ENCODE measurements around the gene C1S.
"Not testable (repeated sequence)": the region's sequence is repeated elsewhere in the genome, so short reads cannot be mapped to it uniquely, and the experiment has no call there.

C1S gene

DNA sequence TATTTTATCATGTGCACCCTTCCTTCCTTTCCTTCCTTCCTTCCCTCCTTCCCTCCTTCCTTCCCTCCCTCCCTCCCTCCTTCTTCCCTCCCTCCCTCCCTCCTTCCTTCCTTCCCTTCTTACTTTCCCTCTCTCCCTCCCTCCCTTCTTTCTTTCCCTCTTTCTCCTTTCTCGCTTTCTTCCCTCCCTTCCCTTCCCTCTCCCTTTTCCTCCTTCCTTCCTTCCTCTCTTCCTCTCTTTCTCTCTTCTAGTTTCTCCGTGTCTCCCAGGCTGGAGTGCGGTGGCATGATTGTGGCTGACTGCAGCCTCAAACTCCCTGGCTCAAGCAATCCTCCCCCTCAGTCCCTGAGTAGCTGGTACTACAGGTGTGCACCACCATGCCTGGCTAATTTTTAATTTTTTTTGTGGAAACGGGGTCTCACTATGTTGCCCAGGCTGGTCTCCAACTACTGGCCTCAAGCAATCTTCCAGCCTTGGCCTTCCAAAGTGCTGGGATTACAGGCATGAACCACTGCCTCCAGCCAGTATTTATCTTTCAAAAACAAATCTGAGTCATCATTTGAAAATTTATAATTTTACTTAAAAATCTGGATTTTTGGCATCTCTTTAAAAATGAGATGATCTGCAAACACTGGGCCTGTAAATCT, 40.7 kb downstream of the C1S start:
- Mint-ChIP-seq H3K4me3 (no peak overlapping the region), H3K27me3 (no peaks in the 10 kb centered on the region), H3K36me3 (peaks cover 12% of the 10 kb centered on the region), H3K4me1 (peaks cover 31% of the 10 kb centered on the region), H3K9me3 (peaks cover 8% of the 10 kb centered on the region), H3K27ac (peak overlapping the region; percentile 68)

DNA sequence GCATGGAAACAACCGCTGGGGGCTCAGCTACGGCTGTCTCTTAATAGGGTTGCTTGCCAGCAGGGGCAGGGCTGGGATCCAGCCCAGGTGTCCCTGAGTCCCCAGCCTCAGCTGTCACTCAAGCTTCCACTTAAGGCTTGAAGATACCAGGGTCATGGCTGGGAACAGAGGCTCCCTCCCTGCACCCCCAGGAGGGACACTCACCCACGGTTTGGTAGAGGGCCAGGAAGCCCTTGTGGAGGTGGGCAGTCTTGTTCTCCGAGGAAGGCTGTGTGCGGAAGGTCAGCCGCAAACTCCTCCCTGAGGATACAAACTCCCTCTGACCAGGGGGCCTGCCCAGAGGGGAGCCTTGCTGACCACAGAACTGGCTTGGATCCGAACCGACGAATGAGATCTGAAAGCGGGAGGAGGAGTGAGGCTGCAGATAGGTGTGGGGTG, 41.2 kb downstream of the C1S start:
- Mint-ChIP-seq H3K36me3 (peaks cover 17% of the 10 kb centered on the region), H3K4me3 (no peak overlapping the region), H3K9me3 (peaks cover 10% of the 10 kb centered on the region), H3K4me1 (peaks cover 36% of the 10 kb centered on the region), H3K27ac (peak overlapping the region; percentile 73), H3K27me3 (no peaks in the 10 kb centered on the region)

DNA sequence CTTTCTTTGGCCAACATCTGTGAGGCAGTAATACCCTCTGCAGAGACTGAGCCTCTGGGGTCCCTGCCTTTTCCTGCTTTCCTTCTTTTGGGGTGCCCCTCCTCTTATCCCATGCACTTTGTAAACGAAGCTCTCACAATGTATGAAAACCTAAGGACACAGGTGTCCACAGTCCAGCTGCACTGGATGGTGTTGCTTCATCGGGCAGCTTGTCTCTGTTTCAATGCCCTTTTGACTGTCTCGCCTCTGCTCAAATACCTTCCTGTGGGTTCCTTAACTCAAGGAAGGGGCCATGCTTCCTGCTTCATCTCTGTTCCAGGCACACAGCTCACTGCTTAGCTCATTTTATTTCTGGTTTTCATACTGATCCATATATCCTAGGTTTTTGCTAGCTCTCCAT, 42.1 kb downstream of the C1S start:
- H3K9me3 Mint-ChIP-seq = peaks cover 10% of the 10 kb centered on the region
- H3K36me3 Mint-ChIP-seq = peaks cover 18% of the 10 kb centered on the region
- peak overlapping the region; percentile 18 for H3K27ac Mint-ChIP-seq
- H3K4me3 Mint-ChIP-seq = no peak overlapping the region
- H3K4me1 Mint-ChIP-seq = peaks cover 42% of the 10 kb centered on the region
- H3K27me3 Mint-ChIP-seq = no peaks in the 10 kb centered on the region

DNA sequence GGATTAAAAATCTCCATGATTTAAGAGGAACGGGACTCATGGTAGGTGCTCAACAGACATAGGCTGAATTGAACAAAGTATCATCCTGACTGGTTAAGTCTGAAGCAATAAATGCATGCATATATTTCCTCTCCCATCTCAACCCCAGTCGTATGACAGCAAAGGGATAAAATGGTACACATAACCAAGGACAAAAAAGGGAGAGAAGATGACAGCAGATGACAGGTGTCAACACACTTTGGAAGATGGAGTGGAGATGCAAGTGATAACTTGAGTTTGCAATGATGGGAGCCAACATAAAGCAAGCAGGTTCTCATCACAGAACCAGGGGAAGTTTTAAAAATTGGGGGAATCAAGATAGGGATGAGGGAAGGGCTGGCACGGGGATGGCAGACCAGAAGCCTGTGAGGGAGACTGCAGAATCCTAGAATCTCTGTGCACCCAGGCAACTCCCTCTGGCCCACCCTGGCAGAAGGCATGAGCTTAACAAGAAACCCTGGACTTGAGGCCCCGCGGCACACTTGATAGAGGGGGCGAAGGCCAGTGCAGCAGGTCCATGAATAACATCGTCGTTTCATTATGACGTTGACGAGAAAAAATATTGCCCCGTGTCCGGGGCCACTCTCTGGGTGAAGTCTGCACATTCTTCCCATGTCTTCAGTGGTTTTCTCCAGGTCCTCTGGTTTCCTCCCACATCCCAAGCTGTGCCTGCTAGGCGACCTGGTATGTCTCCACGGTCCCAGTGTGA, 43.5 kb downstream of the C1S start:
- Mint-ChIP-seq H3K27ac (peak overlapping the region; percentile 47), H3K27me3 (no peaks in the 10 kb centered on the region), H3K4me3 (no peak overlapping the region), H3K9me3 (peaks cover 10% of the 10 kb centered on the region), H3K4me1 (peaks cover 48% of the 10 kb centered on the region), H3K36me3 (peaks cover 18% of the 10 kb centered on the region)

DNA sequence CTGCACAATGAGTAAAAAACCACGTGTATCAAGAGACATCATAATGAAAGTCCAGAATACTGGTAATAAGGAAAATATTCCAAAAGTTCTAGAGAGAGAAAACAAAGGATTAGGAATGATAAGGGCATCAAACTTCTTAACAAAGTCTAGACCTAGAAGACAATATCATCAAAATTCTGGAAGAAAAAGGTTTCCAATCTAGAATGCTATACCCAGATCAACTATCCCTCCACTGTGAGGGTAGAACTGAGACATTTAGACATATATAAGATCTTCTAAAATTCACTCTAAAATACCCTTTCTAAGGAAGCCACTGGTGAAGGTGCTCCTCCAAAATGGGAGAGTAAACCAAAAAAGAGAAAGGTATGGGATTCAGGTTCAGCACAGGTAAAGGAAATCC, 45.6 kb downstream of the C1S start:
- Mint-ChIP-seq H3K27ac (peak overlapping the region; percentile 79), H3K9me3 (peaks cover 10% of the 10 kb centered on the region), H3K27me3 (no peaks in the 10 kb centered on the region), H3K4me1 (peaks cover 56% of the 10 kb centered on the region), H3K4me3 (peak overlapping the region; percentile 71), H3K36me3 (peaks cover 14% of the 10 kb centered on the region)

DNA sequence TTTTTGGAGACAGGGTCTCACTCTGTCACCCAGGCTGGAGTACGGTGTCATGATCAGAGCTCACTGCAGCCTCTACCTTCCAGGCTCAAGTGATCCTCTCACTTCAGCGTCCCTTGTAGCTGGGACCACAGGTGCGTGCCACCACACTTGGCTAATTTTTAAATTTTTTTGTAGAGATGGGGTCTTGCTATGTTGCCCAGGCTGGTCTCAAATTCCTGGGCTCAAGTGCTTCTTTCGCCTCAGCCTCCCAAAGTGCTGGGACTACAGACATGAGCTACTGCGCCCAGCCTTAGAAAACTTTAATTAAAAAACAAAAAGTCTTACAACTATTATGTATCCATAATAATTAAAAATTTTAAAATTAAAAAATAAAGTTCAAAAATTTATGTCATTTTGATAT, 46.7 kb downstream of the C1S start:
- Mint-ChIP-seq H3K4me3 (peak overlapping the region; percentile 39), H3K27ac (peak overlapping the region; percentile 55), H3K4me1 (peaks cover 52% of the 10 kb centered on the region), H3K36me3 (peaks cover 14% of the 10 kb centered on the region)
- H3K27me3 Mint-ChIP-seq, H3K9me3 Mint-ChIP-seq: not testable (repeated sequence)

GRCh38 chr12:7107636-7108002, 47.1 kb downstream of the C1S start:
- H3K27me3 Mint-ChIP-seq = no peaks in the 10 kb centered on the region
- H3K36me3 Mint-ChIP-seq = peaks cover 14% of the 10 kb centered on the region
- peak overlapping the region; percentile 90 for H3K4me3 Mint-ChIP-seq
- peak overlapping the region; percentile 91 for H3K27ac Mint-ChIP-seq
- peaks cover 10% of the 10 kb centered on the region for H3K9me3 Mint-ChIP-seq
- peaks cover 48% of the 10 kb centered on the region for H3K4me1 Mint-ChIP-seq

- peaks cover 14% of the 10 kb centered on the region for H3K36me3 Mint-ChIP-seq
- peaks cover 10% of the 10 kb centered on the region for H3K9me3 Mint-ChIP-seq
- peak overlapping the region; percentile 91 for H3K27ac Mint-ChIP-seq
- H3K4me3 Mint-ChIP-seq = peak overlapping the region; percentile 90
- peaks cover 45% of the 10 kb centered on the region for H3K4me1 Mint-ChIP-seq
- no peaks in the 10 kb centered on the region for H3K27me3 Mint-ChIP-seq
Measured at GRCh38 chr12:7108003-7108795, 47.7 kb downstream of the C1S start.

DNA sequence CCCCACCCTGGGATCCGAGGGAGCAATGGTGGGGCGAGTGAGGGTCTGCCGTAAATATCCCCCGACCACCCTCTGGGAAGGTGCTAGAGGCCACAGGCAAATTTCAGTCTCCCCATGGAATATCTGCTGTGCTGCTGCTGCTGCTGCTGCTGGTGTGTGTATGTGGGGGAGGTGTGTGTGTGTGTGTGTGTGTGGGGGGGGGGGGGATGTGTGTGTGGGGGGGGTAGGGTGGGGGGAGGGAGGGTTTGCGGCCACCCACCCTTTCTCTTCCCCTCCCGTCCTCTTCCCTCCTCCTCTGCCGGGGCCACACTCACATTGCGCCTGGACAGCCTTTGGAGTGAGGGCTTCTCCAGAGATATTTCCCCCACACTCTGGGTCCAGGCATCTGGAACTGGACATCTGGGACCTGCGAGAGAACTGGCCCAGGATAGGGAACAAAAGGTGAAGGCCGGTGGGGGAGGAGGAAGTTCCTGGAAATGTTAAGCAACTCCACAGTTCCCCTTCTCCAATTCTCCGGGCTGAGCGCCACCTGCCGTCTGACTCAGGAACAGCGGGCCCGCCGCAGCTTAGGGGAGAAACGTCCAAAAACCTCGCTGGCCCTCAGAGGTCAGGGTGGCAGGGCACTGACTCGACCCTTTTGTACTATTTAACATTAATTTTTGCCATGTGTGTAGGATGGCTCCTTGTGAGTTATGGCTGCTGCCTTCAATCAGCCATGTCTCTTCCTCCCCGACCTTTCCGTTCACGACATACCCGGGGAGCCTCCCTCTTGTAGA, 48.5 kb downstream of the C1S start, which contains the start of gene C1RL:
TSS of gene C1RL (minus strand) at position 419 of the 776 bp plus-strand sequence. CDS start at position 385, 34 bp downstream.
- Mint-ChIP-seq H3K36me3 (peaks cover 14% of the 10 kb centered on the region), H3K9me3 (peaks cover 10% of the 10 kb centered on the region), H3K27me3 (no peaks in the 10 kb centered on the region), H3K27ac (peak within 1 kb of the TSS; percentile 91), H3K4me1 (peaks cover 41% of the 10 kb centered on the region), H3K4me3 (peak within 1 kb of the TSS; percentile 90)

DNA sequence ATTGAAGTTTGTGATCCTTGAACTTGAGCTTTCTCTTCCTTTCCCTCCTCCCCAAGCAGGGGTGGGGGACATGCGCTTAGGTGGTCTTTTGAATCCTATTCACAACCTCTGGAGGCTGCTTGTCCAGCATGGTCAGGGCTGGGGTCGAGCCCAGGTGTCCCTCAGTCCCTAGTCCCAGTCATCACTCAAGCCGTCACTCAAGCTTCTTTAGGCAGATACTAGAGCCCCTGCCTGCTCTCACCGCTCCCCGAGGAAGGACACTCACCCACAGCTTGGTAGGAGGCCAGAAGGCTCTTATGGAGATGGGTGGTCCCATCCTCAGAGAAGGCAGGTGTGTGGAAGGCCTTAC, 49.0 kb downstream of the C1S start:
- Mint-ChIP-seq H3K4me3 (peak overlapping the region; percentile 90), H3K4me1 (peaks cover 39% of the 10 kb centered on the region), H3K9me3 (peaks cover 10% of the 10 kb centered on the region), H3K27ac (peak overlapping the region; percentile 75), H3K27me3 (no peaks in the 10 kb centered on the region), H3K36me3 (peaks cover 14% of the 10 kb centered on the region)

GRCh38 chr12:7110661-7111060, 50.1 kb downstream of the C1S start:
- H3K4me3 Mint-ChIP-seq = no peak overlapping the region
- peaks cover 11% of the 10 kb centered on the region for H3K36me3 Mint-ChIP-seq
- H3K27me3 Mint-ChIP-seq = no peaks in the 10 kb centered on the region
- H3K4me1 Mint-ChIP-seq = peaks cover 36% of the 10 kb centered on the region
- peaks cover 7% of the 10 kb centered on the region for H3K9me3 Mint-ChIP-seq
- no peak overlapping the region for H3K27ac Mint-ChIP-seq

DNA sequence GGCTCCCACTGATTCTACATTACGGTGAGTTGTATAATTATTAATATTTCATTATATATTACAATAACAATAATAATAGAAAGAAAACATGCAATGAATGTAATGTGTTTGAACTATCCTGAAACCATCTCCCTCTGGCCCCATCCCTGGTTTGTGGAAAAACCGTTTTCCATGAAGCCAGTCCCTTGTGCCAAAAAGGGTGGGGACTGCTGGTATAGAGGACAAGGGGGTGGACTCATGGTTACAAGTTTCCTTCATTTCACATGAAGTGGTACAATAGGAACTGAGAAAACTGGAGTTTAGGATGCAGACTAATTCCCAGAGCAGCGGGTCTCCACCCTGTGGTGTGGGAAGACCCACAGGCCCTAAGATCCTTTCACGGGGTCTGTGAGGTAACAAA, 51.5 kb downstream of the C1S start:
- H3K4me3 Mint-ChIP-seq = no peak overlapping the region
- no peaks in the 10 kb centered on the region for H3K36me3 Mint-ChIP-seq
- H3K27me3 Mint-ChIP-seq = no peaks in the 10 kb centered on the region
- H3K27ac Mint-ChIP-seq = no peak overlapping the region
- H3K9me3 Mint-ChIP-seq = no peaks in the 10 kb centered on the region
- H3K4me1 Mint-ChIP-seq = peaks cover 22% of the 10 kb centered on the region

DNA sequence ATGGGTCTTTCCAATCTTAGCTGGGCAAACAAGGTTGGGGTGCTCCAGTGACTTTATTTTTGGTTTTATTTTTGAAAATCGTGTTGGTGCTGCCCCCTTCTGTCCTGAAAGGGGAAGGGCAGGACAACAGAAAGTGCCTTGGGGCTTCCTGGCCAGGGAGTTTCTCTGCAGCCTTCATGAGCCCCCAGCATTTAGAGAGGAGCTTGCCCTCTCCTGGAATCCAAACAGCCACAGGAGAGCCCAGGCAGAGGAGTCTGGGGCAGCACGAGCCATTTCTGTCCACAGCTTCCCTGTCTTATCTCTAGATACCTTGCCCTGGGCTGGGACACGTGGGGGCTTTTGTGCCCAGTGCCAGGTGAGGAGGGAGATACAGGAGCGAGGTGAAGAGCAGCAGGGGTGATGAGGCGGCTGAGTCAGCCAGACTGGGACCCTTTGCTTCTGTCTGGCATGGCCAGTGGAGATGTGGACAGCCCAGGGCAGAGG, 52.9 kb downstream of the C1S start:
- H3K4me1 Mint-ChIP-seq = peaks cover 13% of the 10 kb centered on the region
- H3K36me3 Mint-ChIP-seq = no peaks in the 10 kb centered on the region
- no peaks in the 10 kb centered on the region for H3K9me3 Mint-ChIP-seq
- no peaks in the 10 kb centered on the region for H3K27me3 Mint-ChIP-seq
- no peak overlapping the region for H3K4me3 Mint-ChIP-seq
- peak overlapping the region; percentile 23 for H3K27ac Mint-ChIP-seq

- no peaks in the 10 kb centered on the region for H3K9me3 Mint-ChIP-seq
- no peak overlapping the region for H3K4me3 Mint-ChIP-seq
- H3K27ac Mint-ChIP-seq = no peak overlapping the region
Measured at GRCh38 chr12:7114008-7114407, 53.5 kb downstream of the C1S start.

DNA sequence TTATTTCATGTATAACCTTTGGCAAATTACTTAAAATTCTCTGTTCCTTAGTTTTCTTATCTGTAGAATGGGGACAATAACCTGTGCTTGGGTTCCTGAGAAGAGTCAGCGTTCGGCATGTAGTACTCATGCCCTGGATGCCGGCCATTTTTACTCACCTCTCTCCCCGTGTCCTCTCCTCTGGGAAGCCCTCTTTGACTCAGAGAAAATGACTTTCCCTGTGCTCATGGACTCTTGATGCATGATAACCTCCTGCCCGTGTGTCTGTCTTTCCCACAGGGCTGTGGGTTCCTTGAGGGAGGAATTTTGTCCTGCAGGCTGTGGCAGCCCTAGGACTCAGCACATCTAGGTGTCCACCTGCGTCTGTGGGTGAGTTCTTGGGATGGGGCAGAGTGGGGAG, 54.3 kb downstream of the C1S start:
- Mint-ChIP-seq H3K27me3 (no peaks in the 10 kb centered on the region), H3K27ac (no peak overlapping the region), H3K36me3 (no peaks in the 10 kb centered on the region), H3K4me1 (peaks cover 5% of the 10 kb centered on the region), H3K4me3 (no peak overlapping the region), H3K9me3 (no peaks in the 10 kb centered on the region)

More at GRCh38 chr12:7114008-7114407, 53.5 kb downstream of the C1S start:
- peaks cover 13% of the 10 kb centered on the region for H3K4me1 Mint-ChIP-seq
- H3K27me3 Mint-ChIP-seq = no peaks in the 10 kb centered on the region
- no peaks in the 10 kb centered on the region for H3K36me3 Mint-ChIP-seq
